Adrenal gland (tissue), 5 donors: Measurements from ENCODE around the gene IST1.

ENCODE experiments used
- CTCF ChIP-seq, 6 experiments: fragments of 450-650 bp in 4 of 6; fragments of 200-600 bp in 2 of 6; sonication (generic) in 1 of 6; IDR thresholded peaks; 1 replicate in 5 of 6; 2 replicates in 1 of 6; pipeline versions ENCODE4 v1.5.1 to v1.8.0; 2016 to 2021; ENCODE audit warnings: antibody characterized with exemption in 6 of 6, mild to moderate bottlenecking in 2 of 6, moderate library complexity in 1 of 6
- POLR2A ChIP-seq, 2 donors: fragments of 450-650 bp; IDR thresholded peaks; one replicate each; pipeline ENCODE4 v1.6.1; 2017; ENCODE audit warnings: antibody characterized with exemption in 2 of 2, mild to moderate bottlenecking in 2 of 2, moderate library complexity in 1 of 2
- donor health status: DM: no; HTN: no; CAD: no.

DNA sequence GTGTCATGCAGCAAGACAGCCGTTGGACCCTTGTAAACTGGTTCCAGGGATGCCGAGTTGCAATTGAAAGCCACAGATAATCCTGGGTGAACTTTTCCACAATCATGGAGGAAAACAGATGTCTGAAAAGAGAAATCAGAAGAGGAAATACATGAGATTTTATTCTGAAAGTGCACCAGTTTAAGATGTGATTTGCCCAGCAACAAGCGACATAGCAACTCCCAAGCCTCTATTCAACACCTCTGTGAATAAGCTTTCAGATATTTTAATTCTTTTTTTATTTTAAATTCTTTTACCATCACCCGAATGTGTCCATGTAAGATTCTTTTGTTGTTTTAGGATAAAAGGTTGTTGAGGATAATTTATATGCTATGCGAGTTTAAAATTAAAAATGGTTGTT, 58.8 kb downstream of the IST1 start:
- no peak for TF ChIP-seq CTCF (IDR thresholded peaks at IDR 0.05)
- no peak for TF ChIP-seq POLR2A (IDR thresholded peaks at IDR 0.05)
